ENCODE measurements around the gene RPL3.

RPL3 gene

GRCh38 chr22:39353346-39353745, 33.9 kb upstream of the RPL3 start:
- TF ChIP-seq TAF1 (IDR thresholded peaks at IDR 0.05; ENCODE audit: low read depth, low read length) (no peak), POU2F2 (IDR thresholded peaks at IDR 0.05; ENCODE audit: low read depth, low read length) (no peak), SPI1 (IDR thresholded peaks at IDR 0.05; ENCODE audit: low read depth, low read length) (no peak), POLR2AphosphoS5 (IDR thresholded peaks at IDR 0.05; ENCODE audit: low read depth, low read length) (no peak), POLR2A (IDR thresholded peaks at IDR 0.05; ENCODE audit: low read depth, low read length) (no peak), PAX5 (IDR thresholded peaks at IDR 0.05; ENCODE audit: insufficient read depth, low read length, severe bottlenecking) (no peak)
- peak; percentile 57 for FAIRE-seq
- DNase-seq (ENCODE audit: insufficient read length, low spot score) = no peak

GRCh38 chr22:39352306-39352891, 33.0 kb upstream of the RPL3 start:
- DNase-seq (ENCODE audit: insufficient read length, low spot score) (no peak), FAIRE-seq (no peak)
- TF ChIP-seq POLR2AphosphoS5 (IDR thresholded peaks at IDR 0.05; ENCODE audit: low read depth, low read length) (no peak), SPI1 (IDR thresholded peaks at IDR 0.05; ENCODE audit: low read depth, low read length) (no peak), TAF1 (IDR thresholded peaks at IDR 0.05; ENCODE audit: low read depth, low read length) (no peak), POU2F2 (IDR thresholded peaks at IDR 0.05; ENCODE audit: low read depth, low read length) (no peak), POLR2A (IDR thresholded peaks at IDR 0.05; ENCODE audit: low read depth, low read length) (no peak), PAX5 (IDR thresholded peaks at IDR 0.05; ENCODE audit: insufficient read depth, low read length, severe bottlenecking) (no peak)

- FAIRE-seq (peak; percentile 88), DNase-seq (ENCODE audit: insufficient read length, low spot score) (no peak)
- TF ChIP-seq POLR2AphosphoS5 (IDR thresholded peaks at IDR 0.05; ENCODE audit: low read depth, low read length) (no peak), PAX5 (IDR thresholded peaks at IDR 0.05; ENCODE audit: insufficient read depth, low read length, severe bottlenecking) (no peak), POLR2A (IDR thresholded peaks at IDR 0.05; ENCODE audit: low read depth, low read length) (no peak), SPI1 (IDR thresholded peaks at IDR 0.05; ENCODE audit: low read depth, low read length) (no peak), TAF1 (IDR thresholded peaks at IDR 0.05; ENCODE audit: low read depth, low read length) (no peak), POU2F2 (IDR thresholded peaks at IDR 0.05; ENCODE audit: low read depth, low read length) (no peak)
These were observed 32.3 kb upstream of the RPL3 start for GRCh38 chr22:39351689-39352214.

- peak; percentile 54 for FAIRE-seq
- no peak for DNase-seq (ENCODE audit: insufficient read length, low spot score)
- TF ChIP-seq SPI1 (IDR thresholded peaks at IDR 0.05; ENCODE audit: low read depth, low read length) (no peak), TAF1 (IDR thresholded peaks at IDR 0.05; ENCODE audit: low read depth, low read length) (no peak), POLR2A (IDR thresholded peaks at IDR 0.05; ENCODE audit: low read depth, low read length) (no peak), PAX5 (IDR thresholded peaks at IDR 0.05; ENCODE audit: insufficient read depth, low read length, severe bottlenecking) (no peak), POU2F2 (IDR thresholded peaks at IDR 0.05; ENCODE audit: low read depth, low read length) (no peak), POLR2AphosphoS5 (IDR thresholded peaks at IDR 0.05; ENCODE audit: low read depth, low read length) (no peak)
These were observed 31.6 kb upstream of the RPL3 start for GRCh38 chr22:39350757-39351688.

- no peak for DNase-seq (ENCODE audit: insufficient read length, low spot score)
- peak; percentile 72 for FAIRE-seq
These were observed 30.7 kb upstream of the RPL3 start, which contains the start of gene SYNGR1 for GRCh38 chr22:39349967-39350726. SYNGR1 (plus strand) TSS chr22:39349991; CDS start chr22:39350011, 20 bp downstream.

GRCh38 chr22:39349506-39349966, 30.1 kb upstream of the RPL3 start:
- TF ChIP-seq SPI1 (IDR thresholded peaks at IDR 0.05; ENCODE audit: low read depth, low read length) (no peak), TAF1 (IDR thresholded peaks at IDR 0.05; ENCODE audit: low read depth, low read length) (no peak), POLR2A (IDR thresholded peaks at IDR 0.05; ENCODE audit: low read depth, low read length) (no peak), PAX5 (IDR thresholded peaks at IDR 0.05; ENCODE audit: insufficient read depth, low read length, severe bottlenecking) (no peak), POLR2AphosphoS5 (IDR thresholded peaks at IDR 0.05; ENCODE audit: low read depth, low read length) (no peak), POU2F2 (IDR thresholded peaks at IDR 0.05; ENCODE audit: low read depth, low read length) (no peak)
- DNase-seq (ENCODE audit: insufficient read length, low spot score) = peak; percentile 62
- FAIRE-seq = peak; percentile 92

More at GRCh38 chr22:39349967-39350726, 30.7 kb upstream of the RPL3 start, which contains the start of gene SYNGR1:
- TF ChIP-seq SPI1 (IDR thresholded peaks at IDR 0.05; ENCODE audit: low read depth, low read length) (no peak), POLR2A (IDR thresholded peaks at IDR 0.05; ENCODE audit: low read depth, low read length) (no peak), PAX5 (IDR thresholded peaks at IDR 0.05; ENCODE audit: insufficient read depth, low read length, severe bottlenecking) (no peak), TAF1 (IDR thresholded peaks at IDR 0.05; ENCODE audit: low read depth, low read length) (no peak), POU2F2 (IDR thresholded peaks at IDR 0.05; ENCODE audit: low read depth, low read length) (no peak), POLR2AphosphoS5 (IDR thresholded peaks at IDR 0.05; ENCODE audit: low read depth, low read length) (no peak)

GRCh38 chr22:39348909-39349505, 29.6 kb upstream of the RPL3 start:
- no peak for TF ChIP-seq TAF1 (IDR thresholded peaks at IDR 0.05; ENCODE audit: low read depth, low read length)
- 0 out of 2 replicates have a peak, but pooled peaks have one; percentile 2 for TF ChIP-seq SPI1 (IDR thresholded peaks at IDR 0.05; ENCODE audit: low read depth, low read length)
- DNase-seq (ENCODE audit: insufficient read length, low spot score) = no peak
- no peak for FAIRE-seq

- TF ChIP-seq TAF1 (IDR thresholded peaks at IDR 0.05; ENCODE audit: low read depth, low read length) (no peak), PAX5 (IDR thresholded peaks at IDR 0.05; ENCODE audit: insufficient read depth, low read length, severe bottlenecking) (no peak), POLR2A (IDR thresholded peaks at IDR 0.05; ENCODE audit: low read depth, low read length) (no peak), POLR2AphosphoS5 (IDR thresholded peaks at IDR 0.05; ENCODE audit: low read depth, low read length) (no peak), SPI1 (IDR thresholded peaks at IDR 0.05; ENCODE audit: low read depth, low read length) (no peak), POU2F2 (IDR thresholded peaks at IDR 0.05; ENCODE audit: low read depth, low read length) (no peak)
- FAIRE-seq = no peak
- no peak for DNase-seq (ENCODE audit: insufficient read length, low spot score)
These were observed 25.8 kb upstream of the RPL3 start for GRCh38 chr22:39345231-39345630.

Measured in GM12891 (cell line).